GM23338 (cell line): ENCODE data around the gene IPP. TPM values are rescaled to one million over a fixed set of nuclear protein-coding genes. Genes with fewer than 3 reads are reported as not detected.

Experiments
- ATAC-seq: fragments of 200-7000 bp; cut with Tn5 transposase; 3 replicates; pipeline ENCODE4 v1.9.1; 2020
- DNase-seq: peaks from one replicate; pipeline ENCODE4 v3.0.0-alpha.2; 2015; ENCODE audit warnings: low spot score
- H2AFZ ChIP-seq: fragments of 200-600 bp; sonication (generic); 2 replicates; pipeline ENCODE4 v1.8.0; 2016; ENCODE audit warnings: antibody characterized with exemption, mild to moderate bottlenecking, moderate library complexity
- H3F3A ChIP-seq: fragments of 200-600 bp; sonication (generic); replicated peaks from 2 replicates; pipeline ENCODE4 v1.8.0; 2017; ENCODE audit warnings: antibody characterized with exemption, mixed run types, low read depth
- H3K27ac ChIP-seq: fragments of 200-600 bp; sonication (generic); 2 replicates; pipeline ENCODE4 v1.6.1; 2016; ENCODE audit warnings: low read depth
- H3K27me3 ChIP-seq: fragments of 200-600 bp; sonication (generic); 2 replicates; pipeline ENCODE4 v1.8.0; 2016; ENCODE audit warnings: mild to moderate bottlenecking, mixed run types, moderate library complexity; ENCODE audit not compliant: insufficient read depth
- H3K36me3 ChIP-seq: fragments of 200-600 bp; sonication (generic); 2 replicates; pipeline ENCODE4 v1.8.0; 2016; ENCODE audit warnings: mild to moderate bottlenecking; ENCODE audit not compliant: insufficient read depth
- H3K4me1 ChIP-seq: fragments of 200-600 bp; sonication (generic); 2 replicates; pipeline ENCODE4 v1.8.0; 2016; ENCODE audit warnings: mild to moderate bottlenecking, moderate library complexity; ENCODE audit not compliant: insufficient read depth
- H3K4me2 ChIP-seq: fragments of 200-600 bp; sonication (generic); 2 replicates; pipeline ENCODE4 v1.7.1; 2017; ENCODE audit warnings: mixed run types
- H3K4me3 ChIP-seq: fragments of 200-600 bp; sonication (generic); 2 replicates; pipeline ENCODE4 v1.6.1; 2016; ENCODE audit warnings: mixed run types
- H3K79me2 ChIP-seq: fragments of 200-600 bp; sonication (generic); replicated peaks from 2 replicates; pipeline ENCODE4 v1.8.0; 2017; ENCODE audit warnings: mild to moderate bottlenecking; ENCODE audit not compliant: insufficient read depth
- H3K9me2 ChIP-seq: fragments of 200-600 bp; sonication (generic); 2 replicates; pipeline ENCODE4 v1.8.0; 2017; ENCODE audit not compliant: insufficient read depth
- H4K20me1 ChIP-seq: fragments of 200-600 bp; sonication (generic); replicated peaks from 2 replicates; pipeline ENCODE4 v1.8.0; 2017; ENCODE audit warnings: mild to moderate bottlenecking; ENCODE audit not compliant: insufficient read depth
- H3K27ac Mint-ChIP-seq: 2 replicates; pipeline ENCODE4 v1.8.0; 2020; ENCODE audit warnings: inconsistent platforms, mild to moderate bottlenecking, moderate library complexity, mixed read lengths
- H3K27me3 Mint-ChIP-seq: 3 replicates; pipeline ENCODE4 v1.8.0; 2022; ENCODE audit warnings: low read depth, mild to moderate bottlenecking, moderate library complexity, mixed read lengths, inconsistent platforms; ENCODE audit not compliant: insufficient read depth, poor library complexity
- H3K36me3 Mint-ChIP-seq: 3 replicates; pipeline ENCODE4 v1.8.0; 2021; ENCODE audit warnings: low read depth, mild to moderate bottlenecking, inconsistent platforms, moderate library complexity, mixed read lengths
- H3K4me1 Mint-ChIP-seq: 3 replicates; pipeline ENCODE4 v1.8.0; 2020; ENCODE audit warnings: mild to moderate bottlenecking, inconsistent platforms, mixed read lengths
- H3K4me3 Mint-ChIP-seq: 3 replicates; pipeline ENCODE4 v1.8.0; 2021; ENCODE audit warnings: moderate library complexity, mild to moderate bottlenecking, inconsistent platforms, mixed read lengths
- H3K9me3 Mint-ChIP-seq: 3 replicates; pipeline ENCODE4 v1.8.0; 2020; ENCODE audit warnings: moderate library complexity, mild to moderate bottlenecking, inconsistent platforms, mixed read lengths
- CREB1 ChIP-seq: fragments of 250-450 bp; sonication (Bioruptor Pico); IDR thresholded peaks from 2 replicates; pipeline ENCODE4 v1.5.0; 2020; ENCODE audit warnings: low read depth, mild to moderate bottlenecking, moderate library complexity
- ETS1 ChIP-seq: IDR thresholded peaks from 2 replicates; pipeline ENCODE4 v1.6.1; 2016; ENCODE audit warnings: antibody characterized with exemption
- EZH2phosphoT487 ChIP-seq: fragments of 200-600 bp; sonication (generic); IDR thresholded peaks from one replicate; pipeline ENCODE4 v1.8.1; 2018; ENCODE audit warnings: antibody characterized with exemption; ENCODE audit not compliant: unreplicated experiment
- JUNB ChIP-seq: IDR thresholded peaks from one replicate; pipeline ENCODE4 v1.6.1; 2016; ENCODE audit warnings: antibody characterized with exemption; ENCODE audit not compliant: unreplicated experiment
- NANOG ChIP-seq: IDR thresholded peaks from 2 replicates; pipeline ENCODE4 v1.6.1; 2016; ENCODE audit warnings: antibody characterized with exemption, borderline replicate concordance
- STAT1 ChIP-seq: IDR thresholded peaks from one replicate; pipeline ENCODE4 v1.6.1; 2016; ENCODE audit warnings: antibody characterized with exemption; ENCODE audit not compliant: unreplicated experiment
- ZNF114 ChIP-seq: fragments of 250-450 bp; sonication (Bioruptor Pico); IDR thresholded peaks from 2 replicates; pipeline ENCODE4 v1.5.0; 2020; ENCODE audit warnings: mild to moderate bottlenecking, moderate library complexity
- ZNF462 ChIP-seq: fragments of 250-450 bp; sonication (Bioruptor Pico); IDR thresholded peaks from 2 replicates; pipeline ENCODE4 v1.5.0; 2020; ENCODE audit warnings: mild to moderate bottlenecking, moderate library complexity
- polyA plus RNA-seq: library from polyadenylated mRNA; unstranded; fragments of >200 nt; fragmentation: Nextera tagmentation; extraction: Ambion mirVana; gene quantifications from 2 replicates; pipeline ENCODE4 v1.2.1, GENCODE V29; 2016
- total RNA-seq: library from RNA; depleted of rRNA; stranded (reverse); fragments of >200 nt; shearing (Covaris generic); gene quantifications from 2 replicates; pipeline ENCODE4 v1.2.3, GENCODE V29; 2014

Gene IPP
- total and polyA plus RNA-seq, 2 experiments from 2014 or later: 1.8 to 2.8 TPM

DNA sequence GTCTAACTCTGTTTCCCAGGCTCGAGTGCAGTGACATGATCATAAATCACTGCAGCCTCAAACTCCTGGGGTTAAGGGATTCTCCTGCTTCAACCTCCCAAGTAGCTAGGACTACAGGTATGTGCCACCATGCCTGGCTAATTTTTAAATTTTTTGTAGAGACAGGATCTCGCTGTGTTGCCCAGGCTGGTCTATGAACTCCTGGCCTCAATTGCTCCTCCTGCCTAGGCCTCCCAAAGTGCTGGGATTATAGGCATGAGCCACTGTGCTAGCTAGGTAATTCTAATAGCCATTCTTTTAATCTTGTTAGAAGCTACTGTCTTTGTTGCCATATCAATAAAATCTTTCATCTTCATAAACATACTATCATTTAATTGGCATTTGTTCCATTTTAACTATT, 39.1 kb upstream of the IPP start:
- Mint-ChIP-seq H3K27ac (no peak overlapping the region), H3K36me3 (no peaks in the 10 kb centered on the region), H3K4me1 (no peaks in the 10 kb centered on the region), H3K27me3 (no peaks in the 10 kb centered on the region), H3K9me3 (no peaks in the 10 kb centered on the region), H3K4me3 (no peak overlapping the region)
- H3K36me3 ChIP-seq: no peaks in the 10 kb centered on the region
- H3K27ac ChIP-seq: no peak overlapping the region
- H3K4me2 ChIP-seq: no peak overlapping the region
- ATAC-seq: no peak
- H3K4me1 ChIP-seq: no peaks in the 10 kb centered on the region
- H3K9me2 ChIP-seq: no peaks in the 10 kb centered on the region; the same call in 1 of the 2 replicates
- H2AFZ ChIP-seq: no peak overlapping the region
- H3K79me2 ChIP-seq: no peaks in the 10 kb centered on the region
- no peaks in the 10 kb centered on the region for H4K20me1 ChIP-seq
- no peaks in the 10 kb centered on the region for H3K27me3 ChIP-seq
- H3K4me3 ChIP-seq: no peak overlapping the region
- TF ChIP-seq JUNB (no peak), CREB1 (no peak), EZH2phosphoT487 (no peak), ZNF462 (CRISPR knock-in tag) (no peak), STAT1 (no peak), NANOG (no peak), ZNF114 (CRISPR knock-in tag) (no peak), ETS1 (no peak)
- no peaks in the 10 kb centered on the region for H3F3A ChIP-seq
- no peak for DNase-seq
